DOHH2 (cell line): Measurements from ENCODE around the gene COL4A3.

ENCODE experiments used
- H3F3A ChIP-seq: fragments of 200-600 bp; sonication (generic), shearing (Covaris generic); 2 replicates; pipeline ENCODE4 v1.6.0; 2016; ENCODE audit warnings: antibody characterized with exemption, mild to moderate bottlenecking; ENCODE audit not compliant: control insufficient read depth, insufficient read depth
- H3K27ac ChIP-seq: fragments of 200-600 bp; sonication (generic); 2 replicates; pipeline ENCODE4 v1.5.1; 2014; ENCODE audit warnings: low read depth, mild to moderate bottlenecking, low read length, moderate library complexity
- H3K27me3 ChIP-seq: fragments of 200-600 bp; sonication (generic); 2 replicates; pipeline ENCODE4 v1.6.1; 2014; ENCODE audit warnings: mild to moderate bottlenecking, low read length, mixed read lengths; ENCODE audit not compliant: control insufficient read depth
- H3K36me3 ChIP-seq: fragments of 200-600 bp; sonication (generic); 2 replicates; pipeline ENCODE4 v1.6.1; 2014; ENCODE audit warnings: mild to moderate bottlenecking, low read length, moderate library complexity, mixed read lengths; ENCODE audit not compliant: control insufficient read depth
- H3K4me1 ChIP-seq: fragments of 200-600 bp; sonication (generic); 2 replicates; pipeline ENCODE4 v1.6.1; 2014; ENCODE audit warnings: mild to moderate bottlenecking, low read length, mixed read lengths; ENCODE audit not compliant: control insufficient read depth
- H3K4me2 ChIP-seq: fragments of 200-600 bp; sonication (generic); 2 replicates; pipeline ENCODE4 v1.6.0; 2014; ENCODE audit warnings: mild to moderate bottlenecking, low read length, moderate library complexity
- H3K4me3 ChIP-seq: fragments of 200-600 bp; sonication (generic); 2 replicates; pipeline ENCODE4 v1.5.1; 2014; ENCODE audit warnings: mild to moderate bottlenecking, low read length, mixed read lengths
- H3K79me2 ChIP-seq: fragments of 200-600 bp; sonication (generic); 2 replicates; pipeline ENCODE4 v1.6.1; 2014; ENCODE audit warnings: mild to moderate bottlenecking, low read length, mixed read lengths; ENCODE audit not compliant: control insufficient read depth
- H3K9me2 ChIP-seq: fragments of 200-600 bp; sonication (generic); replicated peaks from 2 replicates; pipeline ENCODE4 v1.6.1; 2014; ENCODE audit warnings: mild to moderate bottlenecking, low read length, mixed read lengths; ENCODE audit not compliant: control insufficient read depth
- H3K9me3 ChIP-seq: fragments of 200-600 bp; sonication (generic); 2 replicates; pipeline ENCODE4 v1.6.1; 2014; ENCODE audit warnings: antibody characterized with exemption, low read length, mixed read lengths; ENCODE audit not compliant: control insufficient read depth, insufficient read depth
- H4K20me1 ChIP-seq: fragments of 200-600 bp; sonication (generic); 2 replicates; pipeline ENCODE4 v1.6.0; 2014; ENCODE audit warnings: low read depth, mild to moderate bottlenecking, antibody characterized with exemption, low read length, moderate library complexity; ENCODE audit not compliant: control insufficient read depth, insufficient read depth
- CTCF ChIP-seq: fragments of 200-600 bp; sonication (generic); IDR thresholded peaks from one replicate; pipeline ENCODE4 v1.5.1; 2014; ENCODE audit warnings: antibody characterized with exemption, mild to moderate bottlenecking, low read depth, low read length; ENCODE audit not compliant: poor library complexity, severe bottlenecking
- EZH2phosphoT487 ChIP-seq: fragments of 200-600 bp; sonication (generic); IDR thresholded peaks from 2 replicates; pipeline ENCODE4 v1.6.1; 2017; ENCODE audit warnings: borderline replicate concordance, mild to moderate bottlenecking, antibody characterized with exemption, low read length, moderate library complexity, mixed read lengths

COL4A3 gene

GRCh38 chr2:227206406-227206805, 42.0 kb downstream of the COL4A3 start:
- no peak overlapping the region for H3K4me2 ChIP-seq
- no peak for TF ChIP-seq CTCF
- TF ChIP-seq EZH2phosphoT487 = no peak

GRCh38 chr2:227207573-227207972, 43.1 kb downstream of the COL4A3 start:
- H3K79me2 ChIP-seq = no peaks in the 10 kb centered on the region
- no peaks in the 10 kb centered on the region for H3K9me3 ChIP-seq
- no peaks in the 10 kb centered on the region for H3F3A ChIP-seq
- H3K9me2 ChIP-seq = no peaks in the 10 kb centered on the region
- H3K36me3 ChIP-seq = no peaks in the 10 kb centered on the region
- H3K27me3 ChIP-seq = no peaks in the 10 kb centered on the region
- H4K20me1 ChIP-seq = no peaks in the 10 kb centered on the region
- no peak overlapping the region for H3K4me2 ChIP-seq
- no peak for TF ChIP-seq EZH2phosphoT487
- TF ChIP-seq CTCF = no peak
- H3K4me1 ChIP-seq = no peaks in the 10 kb centered on the region
- no peak overlapping the region for H3K27ac ChIP-seq
- no peak overlapping the region for H3K4me3 ChIP-seq

More at GRCh38 chr2:227206406-227206805, 42.0 kb downstream of the COL4A3 start:
- Histone ChIP-seq H4K20me1 (no peaks in the 10 kb centered on the region), H3K27ac (no peak overlapping the region), H3K9me2 (no peaks in the 10 kb centered on the region), H3K27me3 (no peaks in the 10 kb centered on the region), H3K4me1 (no peaks in the 10 kb centered on the region), H3F3A (no peaks in the 10 kb centered on the region), H3K9me3 (no peaks in the 10 kb centered on the region), H3K4me3 (no peak overlapping the region), H3K36me3 (no peaks in the 10 kb centered on the region), H3K79me2 (no peaks in the 10 kb centered on the region)

- H3K27ac ChIP-seq = no peak overlapping the region
- no peak overlapping the region for H3K4me3 ChIP-seq
- H3K4me2 ChIP-seq = no peak overlapping the region
- no peak for TF ChIP-seq CTCF
- TF ChIP-seq EZH2phosphoT487 = no peak
- H3K36me3 ChIP-seq = no peaks in the 10 kb centered on the region
- H3K79me2 ChIP-seq = no peaks in the 10 kb centered on the region
- H3K9me2 ChIP-seq = no peaks in the 10 kb centered on the region
- H3K4me1 ChIP-seq = no peaks in the 10 kb centered on the region
- H4K20me1 ChIP-seq = no peaks in the 10 kb centered on the region
- H3K9me3 ChIP-seq = no peaks in the 10 kb centered on the region; the same call in 1 of the 2 replicates
- no peaks in the 10 kb centered on the region for H3K27me3 ChIP-seq
- no peaks in the 10 kb centered on the region for H3F3A ChIP-seq
Observed at GRCh38 chr2:227214622-227215041, 50.2 kb downstream of the COL4A3 start.
